Upper lobe of left lung (tissue), 4 donors: ENCODE measurements around the gene MTAP.

Source experiments
- EP300 ChIP-seq, 4 donors: sonication (generic); formaldehyde crosslinking; IDR thresholded peaks; one replicate each; pipeline ENCODE4 v1.5.1; 2017; ENCODE audit warnings: antibody characterized with exemption in 4 of 4, control low read depth in 2 of 4
- POLR2A ChIP-seq, 4 donors: fragments of 450-650 bp; IDR thresholded peaks; one replicate each; pipeline ENCODE4 v1.5.1; 2016 to 2017; ENCODE audit warnings: antibody characterized with exemption in 4 of 4, mild to moderate bottlenecking in 2 of 4
- TF ChIP-seq, protein P1 (sequence below), 6 experiments: fragments of 450-650 bp in 4 of 6; fragments of 200-600 bp in 2 of 6; sonication (generic) in 2 of 6; IDR thresholded peaks; one replicate each; pipeline ENCODE4 v1.5.1; 2016 to 2019; ENCODE audit warnings: antibody characterized with exemption in 6 of 6

DNA sequence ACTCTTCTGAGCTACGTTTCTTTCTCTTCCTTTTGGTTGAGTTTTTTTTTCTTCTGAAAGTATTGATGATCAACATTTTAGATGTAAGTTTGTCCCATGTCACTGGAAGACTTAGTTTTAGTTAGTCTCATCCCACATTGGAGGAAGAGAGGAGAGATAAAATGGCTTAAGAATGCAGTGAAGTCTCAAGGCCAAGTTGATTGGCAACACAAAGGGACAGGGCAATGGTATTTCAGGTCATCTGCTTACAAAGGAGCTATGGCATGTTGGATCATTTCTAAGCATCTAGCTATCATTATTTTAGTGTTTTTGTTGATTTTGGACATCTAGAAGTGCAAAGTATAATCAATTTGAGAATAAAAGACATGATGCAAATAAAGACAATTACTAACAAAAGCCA, 133.2 kb downstream of the MTAP start:
- TF ChIP-seq, protein P1, sequence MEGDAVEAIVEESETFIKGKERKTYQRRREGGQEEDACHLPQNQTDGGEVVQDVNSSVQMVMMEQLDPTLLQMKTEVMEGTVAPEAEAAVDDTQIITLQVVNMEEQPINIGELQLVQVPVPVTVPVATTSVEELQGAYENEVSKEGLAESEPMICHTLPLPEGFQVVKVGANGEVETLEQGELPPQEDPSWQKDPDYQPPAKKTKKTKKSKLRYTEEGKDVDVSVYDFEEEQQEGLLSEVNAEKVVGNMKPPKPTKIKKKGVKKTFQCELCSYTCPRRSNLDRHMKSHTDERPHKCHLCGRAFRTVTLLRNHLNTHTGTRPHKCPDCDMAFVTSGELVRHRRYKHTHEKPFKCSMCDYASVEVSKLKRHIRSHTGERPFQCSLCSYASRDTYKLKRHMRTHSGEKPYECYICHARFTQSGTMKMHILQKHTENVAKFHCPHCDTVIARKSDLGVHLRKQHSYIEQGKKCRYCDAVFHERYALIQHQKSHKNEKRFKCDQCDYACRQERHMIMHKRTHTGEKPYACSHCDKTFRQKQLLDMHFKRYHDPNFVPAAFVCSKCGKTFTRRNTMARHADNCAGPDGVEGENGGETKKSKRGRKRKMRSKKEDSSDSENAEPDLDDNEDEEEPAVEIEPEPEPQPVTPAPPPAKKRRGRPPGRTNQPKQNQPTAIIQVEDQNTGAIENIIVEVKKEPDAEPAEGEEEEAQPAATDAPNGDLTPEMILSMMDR (IDR thresholded peaks at IDR 0.05), result no peak
- TF ChIP-seq EP300 (IDR thresholded peaks at IDR 0.05) (no peak), POLR2A (IDR thresholded peaks at IDR 0.05) (no peak)
